ENCODE measurements around the gene TSPAN32.
"Not testable (repeated sequence)": the region's sequence is repeated elsewhere in the genome, so short reads cannot be mapped to it uniquely, and the experiment has no call there.

TSPAN32 gene

DNA sequence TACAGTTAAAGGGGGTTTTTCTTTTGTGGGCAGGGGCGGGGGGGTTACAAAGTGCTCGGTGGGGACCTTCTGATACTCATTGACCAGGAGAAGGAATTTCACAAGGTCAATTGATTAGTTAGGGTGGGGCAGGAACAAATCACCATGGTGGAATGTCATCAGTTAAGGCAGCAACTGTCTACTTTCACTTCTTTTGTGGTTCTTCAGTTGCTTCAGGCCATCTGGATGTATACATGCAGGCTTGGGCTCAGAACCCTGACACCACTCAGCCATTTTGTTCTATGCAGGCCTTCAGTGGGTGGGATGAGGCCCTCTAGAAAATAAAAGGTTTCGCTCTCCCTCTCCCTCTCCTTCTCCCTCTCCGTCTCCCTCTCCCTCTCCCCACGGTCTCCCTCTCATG, 29.6 kb downstream of the TSPAN32 start:
- no CpG with 5 or more reads among the region's 5 CpGs for WGBS (ENCODE audit: extremely low coverage, insufficient coverage, low lambda C conversion rate)
- Histone ChIP-seq H2AK5ac (ENCODE audit: low read length) (no peak overlapping the region), H3K4me2 (ENCODE audit: low read length) (no peak overlapping the region), H2BK15ac (replicated peaks; ENCODE audit: low read depth) (no peak overlapping the region), H3K9ac (ENCODE audit: low read length) (no peak overlapping the region), H3K56ac (ENCODE audit: low read length) (no peak overlapping the region), H3K18ac (ENCODE audit: low read length) (no peak overlapping the region), H3K23ac (ENCODE audit: low read length) (no peak overlapping the region), H4K5ac (ENCODE audit: low read length) (no peak overlapping the region), H4K8ac (ENCODE audit: low read depth, low read length) (no peak overlapping the region), H3K4me3 (ENCODE audit: low read length) (no peak overlapping the region), H2BK120ac (ENCODE audit: low read depth, low read length) (no peak overlapping the region), H3K79me2 (ENCODE audit: control insufficient read depth, insufficient read depth, low read length) (no peaks in the 10 kb centered on the region), H3K36me3 (ENCODE audit: control insufficient read depth, insufficient read depth, low read length) (no peaks in the 10 kb centered on the region), H3K4ac (ENCODE audit: low read depth, low read length) (no peak overlapping the region), H3K27ac (ENCODE audit: low read depth, low read length) (no peak overlapping the region), H2BK5ac (ENCODE audit: low read length) (no peak overlapping the region), H3K79me1 (ENCODE audit: low read length) (no peaks in the 10 kb centered on the region), H3K4me1 (ENCODE audit: control insufficient read depth, low read depth, low read length) (no peaks in the 10 kb centered on the region), H3K27me3 (ENCODE audit: insufficient read depth, low read length, poor library complexity) (no peaks in the 10 kb centered on the region)
- DNase-seq: no peak

DNA sequence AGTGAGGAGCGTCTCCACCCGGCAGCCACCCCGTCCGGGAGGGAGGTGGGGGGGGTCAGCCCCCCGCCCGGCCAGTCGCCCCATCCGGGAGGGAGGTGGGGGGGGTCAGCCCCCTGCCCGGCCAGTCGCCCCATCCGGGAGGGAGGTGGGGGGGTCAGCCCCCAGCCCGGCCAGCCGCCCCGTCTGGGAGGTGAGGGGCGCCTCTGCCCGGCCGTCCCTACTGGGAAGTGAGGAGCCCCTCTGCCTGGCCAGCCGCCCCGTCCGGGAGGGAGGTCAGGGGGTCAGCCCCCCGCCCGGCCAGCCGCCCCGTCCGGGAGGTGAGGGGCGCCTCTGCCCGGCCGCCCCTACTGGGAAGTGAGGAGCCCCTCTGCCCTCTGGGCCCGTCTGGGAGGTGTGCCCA, 30.8 kb downstream of the TSPAN32 start:
- not testable (repeated sequence) for H3K4me1 ChIP-seq (ENCODE audit: control insufficient read depth, low read depth, low read length); H3K36me3 ChIP-seq (ENCODE audit: control insufficient read depth, insufficient read depth, low read length); H3K9ac ChIP-seq (ENCODE audit: low read length); H3K4me3 ChIP-seq (ENCODE audit: low read length); H3K18ac ChIP-seq (ENCODE audit: low read length); H2AK5ac ChIP-seq (ENCODE audit: low read length); H3K79me2 ChIP-seq (ENCODE audit: control insufficient read depth, insufficient read depth, low read length); H4K5ac ChIP-seq (ENCODE audit: low read length); H2BK15ac ChIP-seq (replicated peaks; ENCODE audit: low read depth); H4K8ac ChIP-seq (ENCODE audit: low read depth, low read length); H3K23ac ChIP-seq (ENCODE audit: low read length); H2BK120ac ChIP-seq (ENCODE audit: low read depth, low read length); H3K27ac ChIP-seq (ENCODE audit: low read depth, low read length); H3K79me1 ChIP-seq (ENCODE audit: low read length); H3K56ac ChIP-seq (ENCODE audit: low read length); H2BK5ac ChIP-seq (ENCODE audit: low read length); H3K4me2 ChIP-seq (ENCODE audit: low read length); H3K27me3 ChIP-seq (ENCODE audit: insufficient read depth, low read length, poor library complexity); DNase-seq; H3K4ac ChIP-seq (ENCODE audit: low read depth, low read length)
- WGBS (ENCODE audit: extremely low coverage, insufficient coverage, low lambda C conversion rate): no CpG with 5 or more reads among the region's 29 CpGs

- not testable (repeated sequence) for H3K4me3 ChIP-seq (ENCODE audit: low read length); H4K8ac ChIP-seq (ENCODE audit: low read depth, low read length); H3K23ac ChIP-seq (ENCODE audit: low read length); H3K27ac ChIP-seq (ENCODE audit: low read depth, low read length); H3K56ac ChIP-seq (ENCODE audit: low read length); DNase-seq; H2AK5ac ChIP-seq (ENCODE audit: low read length); H3K79me1 ChIP-seq (ENCODE audit: low read length); H3K27me3 ChIP-seq (ENCODE audit: insufficient read depth, low read length, poor library complexity); H3K18ac ChIP-seq (ENCODE audit: low read length); H2BK15ac ChIP-seq (replicated peaks; ENCODE audit: low read depth); H2BK120ac ChIP-seq (ENCODE audit: low read depth, low read length); H3K9ac ChIP-seq (ENCODE audit: low read length); H3K4me1 ChIP-seq (ENCODE audit: control insufficient read depth, low read depth, low read length); H3K36me3 ChIP-seq (ENCODE audit: control insufficient read depth, insufficient read depth, low read length); H3K4me2 ChIP-seq (ENCODE audit: low read length); H3K4ac ChIP-seq (ENCODE audit: low read depth, low read length); H4K5ac ChIP-seq (ENCODE audit: low read length); H2BK5ac ChIP-seq (ENCODE audit: low read length); H3K79me2 ChIP-seq (ENCODE audit: control insufficient read depth, insufficient read depth, low read length)
- no CpG with 5 or more reads among the region's 4 CpGs for WGBS (ENCODE audit: extremely low coverage, insufficient coverage, low lambda C conversion rate)
Measured at GRCh38 chr11:2333486-2334205, 31.8 kb downstream of the TSPAN32 start.

GRCh38 chr11:2335286-2335685, 33.5 kb downstream of the TSPAN32 start:
- not testable (repeated sequence) for H4K5ac ChIP-seq (ENCODE audit: low read length); H2BK5ac ChIP-seq (ENCODE audit: low read length); H3K79me2 ChIP-seq (ENCODE audit: control insufficient read depth, insufficient read depth, low read length); H3K4me3 ChIP-seq (ENCODE audit: low read length); H3K36me3 ChIP-seq (ENCODE audit: control insufficient read depth, insufficient read depth, low read length); H2AK5ac ChIP-seq (ENCODE audit: low read length); H3K27me3 ChIP-seq (ENCODE audit: insufficient read depth, low read length, poor library complexity); H3K18ac ChIP-seq (ENCODE audit: low read length); H3K4me1 ChIP-seq (ENCODE audit: control insufficient read depth, low read depth, low read length); H3K9ac ChIP-seq (ENCODE audit: low read length); H3K23ac ChIP-seq (ENCODE audit: low read length); H3K79me1 ChIP-seq (ENCODE audit: low read length); H2BK120ac ChIP-seq (ENCODE audit: low read depth, low read length); DNase-seq; H4K8ac ChIP-seq (ENCODE audit: low read depth, low read length); H2BK15ac ChIP-seq (replicated peaks; ENCODE audit: low read depth); H3K56ac ChIP-seq (ENCODE audit: low read length); H3K27ac ChIP-seq (ENCODE audit: low read depth, low read length); H3K4ac ChIP-seq (ENCODE audit: low read depth, low read length); H3K4me2 ChIP-seq (ENCODE audit: low read length)
- WGBS (ENCODE audit: extremely low coverage, insufficient coverage, low lambda C conversion rate): no CpG with 5 or more reads among the region's 18 CpGs

DNA sequence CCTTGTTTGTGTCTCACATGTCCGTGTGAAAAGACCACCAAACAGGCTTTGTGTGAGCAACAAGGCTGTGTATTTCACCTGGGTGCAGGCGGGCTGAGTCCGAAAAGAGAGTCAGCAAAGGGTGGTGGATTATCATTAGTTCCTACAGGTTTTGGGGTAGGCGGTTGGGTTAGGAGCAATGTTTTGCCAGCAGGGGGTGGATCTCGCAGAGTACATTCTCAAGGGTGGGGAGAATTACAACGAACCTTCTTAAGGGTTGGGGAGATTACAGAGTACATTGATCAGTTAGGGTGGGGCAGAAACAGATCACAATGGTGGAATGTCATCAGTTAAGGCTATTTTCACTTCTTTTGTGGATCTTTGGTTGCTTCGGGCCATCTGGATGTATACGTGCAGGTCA, 36.9 kb downstream of the TSPAN32 start:
- H3K9ac ChIP-seq (ENCODE audit: low read length); H3K36me3 ChIP-seq (ENCODE audit: control insufficient read depth, insufficient read depth, low read length); H3K4me1 ChIP-seq (ENCODE audit: control insufficient read depth, low read depth, low read length); H4K8ac ChIP-seq (ENCODE audit: low read depth, low read length); H3K23ac ChIP-seq (ENCODE audit: low read length); H3K79me2 ChIP-seq (ENCODE audit: control insufficient read depth, insufficient read depth, low read length); H2BK120ac ChIP-seq (ENCODE audit: low read depth, low read length); H3K4ac ChIP-seq (ENCODE audit: low read depth, low read length); H3K4me3 ChIP-seq (ENCODE audit: low read length); H4K5ac ChIP-seq (ENCODE audit: low read length); H3K79me1 ChIP-seq (ENCODE audit: low read length); H2AK5ac ChIP-seq (ENCODE audit: low read length); H2BK5ac ChIP-seq (ENCODE audit: low read length); H3K27me3 ChIP-seq (ENCODE audit: insufficient read depth, low read length, poor library complexity); H3K18ac ChIP-seq (ENCODE audit: low read length); H2BK15ac ChIP-seq (replicated peaks; ENCODE audit: low read depth); H3K4me2 ChIP-seq (ENCODE audit: low read length): not testable (repeated sequence)
- no CpG with 5 or more reads among the region's 8 CpGs for WGBS (ENCODE audit: extremely low coverage, insufficient coverage, low lambda C conversion rate)
- H3K27ac ChIP-seq (ENCODE audit: low read depth, low read length): peak overlapping the region; percentile 37
- H3K56ac ChIP-seq (ENCODE audit: low read length): peak overlapping the region; percentile 49
- DNase-seq: peak; percentile 68

DNA sequence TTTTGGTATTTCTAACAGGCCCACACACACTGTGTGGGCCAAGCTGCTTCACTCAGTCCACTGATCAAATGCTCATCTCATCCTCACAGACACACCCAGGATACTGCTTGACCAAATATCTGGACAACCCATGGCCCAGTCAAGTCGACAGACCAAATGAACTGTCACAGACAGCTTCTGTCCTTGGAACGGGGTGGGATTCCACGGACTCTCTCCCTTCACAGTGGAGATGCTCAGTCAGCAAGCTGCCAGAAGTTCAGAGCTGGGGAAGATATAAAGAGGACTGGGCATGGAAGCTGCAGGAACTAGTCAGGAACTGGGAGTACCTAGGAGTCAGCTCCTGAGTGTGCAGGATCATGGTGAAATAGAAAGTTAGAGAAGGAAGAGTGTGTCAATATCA, 40.7 kb downstream of the TSPAN32 start:
- no peak overlapping the region for H2BK15ac ChIP-seq (replicated peaks; ENCODE audit: low read depth)
- no peak overlapping the region for H3K27ac ChIP-seq (ENCODE audit: low read depth, low read length)
- DNase-seq: no peak
- H3K56ac ChIP-seq (ENCODE audit: low read length): no peak overlapping the region
- no peak overlapping the region for H4K8ac ChIP-seq (ENCODE audit: low read depth, low read length)
- H2BK120ac ChIP-seq (ENCODE audit: low read depth, low read length): no peak overlapping the region
- H3K23ac ChIP-seq (ENCODE audit: low read length): no peak overlapping the region
- H3K4ac ChIP-seq (ENCODE audit: low read depth, low read length): no peak overlapping the region
- no peak overlapping the region for H3K18ac ChIP-seq (ENCODE audit: low read length)
- H3K4me1 ChIP-seq (ENCODE audit: control insufficient read depth, low read depth, low read length): peaks cover 2% of the 10 kb centered on the region
- no CpG with 5 or more reads among the region's 3 CpGs for whole genome bisulfite sequencing (ENCODE audit: extremely low coverage, insufficient coverage, low lambda C conversion rate)
- H3K27me3 ChIP-seq (ENCODE audit: insufficient read depth, low read length, poor library complexity): no peaks in the 10 kb centered on the region
- no peaks in the 10 kb centered on the region for H3K36me3 ChIP-seq (ENCODE audit: control insufficient read depth, insufficient read depth, low read length)
- no peak overlapping the region for H2AK5ac ChIP-seq (ENCODE audit: low read length)
- H4K5ac ChIP-seq (ENCODE audit: low read length): no peak overlapping the region
- no peaks in the 10 kb centered on the region for H3K79me2 ChIP-seq (ENCODE audit: control insufficient read depth, insufficient read depth, low read length)
- no peak overlapping the region for H3K4me3 ChIP-seq (ENCODE audit: low read length)
- H3K9ac ChIP-seq (ENCODE audit: low read length): no peak overlapping the region
- H3K4me2 ChIP-seq (ENCODE audit: low read length): no peak overlapping the region
- H2BK5ac ChIP-seq (ENCODE audit: low read length): no peak overlapping the region
- H3K79me1 ChIP-seq (ENCODE audit: low read length): no peaks in the 10 kb centered on the region
